MM.1S (cell line): ENCODE data around the gene RNASEH2A.
A peak's percentile ranks its signal among the peaks of the same experiment; 100 is the strongest.

Source experiments
- DNase-seq: peaks from one replicate; pipeline ENCODE4 v3.0.0-alpha.2; 2015
- H2AFZ ChIP-seq: fragments of 300-600 bp; sonication (generic); 2 replicates; pipeline ENCODE4 v1.6.0; 2016; ENCODE audit warnings: antibody characterized with exemption, low read length
- H3F3A ChIP-seq: fragments of 300-600 bp; sonication (generic); 2 replicates; pipeline ENCODE4 v1.6.1; 2016; ENCODE audit warnings: mild to moderate bottlenecking, antibody characterized with exemption, low read length, moderate library complexity, mixed read lengths; ENCODE audit not compliant: insufficient read depth
- H3K27ac ChIP-seq: fragments of 300-600 bp; sonication (generic); 2 replicates; pipeline ENCODE4 v1.5.1; 2016; ENCODE audit warnings: mild to moderate bottlenecking, low read length
- H3K27me3 ChIP-seq: fragments of 300-600 bp; sonication (generic); replicated peaks from 2 replicates; pipeline ENCODE4 v1.6.0; 2016; ENCODE audit warnings: low read length; ENCODE audit not compliant: insufficient read depth
- H3K36me3 ChIP-seq: fragments of 300-600 bp; sonication (generic); replicated peaks from 2 replicates; pipeline ENCODE4 v1.6.1; 2016; ENCODE audit warnings: mild to moderate bottlenecking, low read length, mixed read lengths; ENCODE audit not compliant: insufficient read depth
- H3K4me1 ChIP-seq: fragments of 300-600 bp; sonication (generic); 2 replicates; pipeline ENCODE4 v1.6.1; 2016; ENCODE audit warnings: low read length, mixed read lengths
- H3K4me2 ChIP-seq: fragments of 300-600 bp; sonication (generic); 2 replicates; pipeline ENCODE4 v1.6.0; 2016; ENCODE audit warnings: low read depth, low read length
- H3K4me3 ChIP-seq: fragments of 300-600 bp; sonication (generic); 2 replicates; pipeline ENCODE4 v1.5.1; 2016; ENCODE audit warnings: low read length, mixed read lengths
- H3K79me2 ChIP-seq: fragments of 300-600 bp; sonication (generic); 2 replicates; pipeline ENCODE4 v1.6.1; 2016; ENCODE audit warnings: mixed run types, low read length, mixed read lengths
- H3K9ac ChIP-seq: fragments of 300-600 bp; sonication (generic); 2 replicates; pipeline ENCODE4 v1.6.1; 2016; ENCODE audit warnings: low read length, mixed read lengths
- H3K9me2 ChIP-seq: fragments of 300-600 bp; sonication (generic); replicated peaks from 2 replicates; pipeline ENCODE4 v1.6.1; 2016; ENCODE audit warnings: mild to moderate bottlenecking, low read length, mixed read lengths; ENCODE audit not compliant: insufficient read depth
- H3K9me3 ChIP-seq: fragments of 300-600 bp; sonication (generic); replicated peaks from 2 replicates; pipeline ENCODE4 v1.6.1; 2016; ENCODE audit warnings: mild to moderate bottlenecking, low read length, mixed read lengths; ENCODE audit not compliant: insufficient read depth
- H4K20me1 ChIP-seq: fragments of 300-600 bp; sonication (generic); 2 replicates; pipeline ENCODE4 v1.6.1; 2016; ENCODE audit warnings: mild to moderate bottlenecking, low read length, moderate library complexity, mixed read lengths; ENCODE audit not compliant: insufficient read depth
- CTCF ChIP-seq: fragments of 300-600 bp; sonication (generic); IDR thresholded peaks from 2 replicates; pipeline ENCODE4 v1.5.1; 2016; ENCODE audit warnings: antibody characterized with exemption, low read length, mixed read lengths
- EZH2 ChIP-seq: fragments of 300-600 bp; sonication (generic); optimal IDR thresholded peaks from 2 replicates; pipeline ENCODE3; 2017; ENCODE audit warnings: low read depth, mild to moderate bottlenecking, antibody characterized with exemption, low read length, mixed read lengths
- EZH2phosphoT487 ChIP-seq: fragments of 300-600 bp; sonication (generic); IDR thresholded peaks from 2 replicates; pipeline ENCODE4 v1.6.1; 2018; ENCODE audit warnings: antibody characterized with exemption, low read length

RNASEH2A gene

GRCh38 chr19:12788682-12789097 is 17.7 kb upstream of the RNASEH2A start:
- peak overlapping the region; percentile 67 for H3K4me3 ChIP-seq
- peak overlapping the region; percentile 96 for H3K4me2 ChIP-seq
- peaks cover 46% of the 10 kb centered on the region for H3F3A ChIP-seq
- H2AFZ ChIP-seq = peak overlapping the region; percentile 47
- peak; percentile 59 for DNase-seq
- TF ChIP-seq EZH2phosphoT487 (no peak), CTCF (peak; percentile 14; the same call in 1 of the 2 replicates)
- no peaks in the 10 kb centered on the region for H3K9me2 ChIP-seq
- H3K36me3 ChIP-seq = no peaks in the 10 kb centered on the region
- H3K9me3 ChIP-seq = no peaks in the 10 kb centered on the region
- H4K20me1 ChIP-seq = no peaks in the 10 kb centered on the region
- peak overlapping the region; percentile 90 for H3K27ac ChIP-seq
- H3K27me3 ChIP-seq = no peaks in the 10 kb centered on the region
- H3K4me1 ChIP-seq = peaks cover 23% of the 10 kb centered on the region
- H3K79me2 ChIP-seq = peaks cover 15% of the 10 kb centered on the region
- H3K9ac ChIP-seq = peak overlapping the region; percentile 80

GRCh38 chr19:12789098-12789903 is 17.1 kb upstream of the RNASEH2A start:
- Histone ChIP-seq H3K79me2 (peaks cover 15% of the 10 kb centered on the region), H3K27me3 (no peaks in the 10 kb centered on the region), H3K9ac (peak overlapping the region; percentile 94), H3K4me3 (peak overlapping the region; percentile 93), H3K4me2 (peak overlapping the region; percentile 99), H3K9me3 (no peaks in the 10 kb centered on the region), H3K4me1 (peaks cover 26% of the 10 kb centered on the region), H3K27ac (peak overlapping the region; percentile 97), H3K9me2 (no peaks in the 10 kb centered on the region), H4K20me1 (no peaks in the 10 kb centered on the region), H3F3A (peaks cover 48% of the 10 kb centered on the region), H3K36me3 (no peaks in the 10 kb centered on the region), H2AFZ (peak overlapping the region; percentile 47)
- peak; percentile 37 for DNase-seq
- TF ChIP-seq CTCF = no peak
- no peak for TF ChIP-seq EZH2phosphoT487
- TF ChIP-seq EZH2 = no peak

GRCh38 chr19:12789904-12790619 is 16.3 kb upstream of the RNASEH2A start:
- Histone ChIP-seq H3K27ac (peak overlapping the region; percentile 97), H3K4me1 (peaks cover 29% of the 10 kb centered on the region)

More at GRCh38 chr19:12789904-12790619, 16.3 kb upstream of the RNASEH2A start:
- no peaks in the 10 kb centered on the region for H3K9me3 ChIP-seq
- peak overlapping the region; percentile 54 for H2AFZ ChIP-seq
- peak overlapping the region; percentile 94 for H3K9ac ChIP-seq
- peak; percentile 96 for DNase-seq
- H3K36me3 ChIP-seq = no peaks in the 10 kb centered on the region
- no peak for TF ChIP-seq CTCF
- no peak for TF ChIP-seq EZH2phosphoT487
- no peak for TF ChIP-seq EZH2
- H3K4me2 ChIP-seq = peak overlapping the region; percentile 99
- peaks cover 15% of the 10 kb centered on the region for H3K79me2 ChIP-seq
- H3K9me2 ChIP-seq = no peaks in the 10 kb centered on the region
- peaks cover 49% of the 10 kb centered on the region for H3F3A ChIP-seq
- peak overlapping the region; percentile 93 for H3K4me3 ChIP-seq
- no peaks in the 10 kb centered on the region for H4K20me1 ChIP-seq
- H3K27me3 ChIP-seq = no peaks in the 10 kb centered on the region
